Choroid plexus epithelial cell (primary cell): Measurements from ENCODE around the gene FAM107A.

Experiments used
- DNase-seq: peaks from one replicate; pipeline ENCODE4 v3.0.0-alpha.2; 2010; ENCODE audit warnings: low read depth
- H3K4me3 ChIP-seq: 2 replicates; pipeline ENCODE4 v1.5.1; 2011; ENCODE audit warnings: low read depth, mild to moderate bottlenecking, control low read depth, low read length, moderate library complexity
- CTCF ChIP-seq: conservative IDR thresholded peaks from 2 replicates; pipeline ENCODE4 v1.5.1; 2011; ENCODE audit warnings: low read depth, mild to moderate bottlenecking, control low read depth, inconsistent platforms, low read length, moderate library complexity

Gene FAM107A

GRCh38 chr3:58555203-58555602 lies 22.0 kb downstream of the FAM107A start:
- TF ChIP-seq CTCF, result no peak
- H3K4me3 ChIP-seq, result no peak overlapping the region
- DNase-seq, result no peak

DNA sequence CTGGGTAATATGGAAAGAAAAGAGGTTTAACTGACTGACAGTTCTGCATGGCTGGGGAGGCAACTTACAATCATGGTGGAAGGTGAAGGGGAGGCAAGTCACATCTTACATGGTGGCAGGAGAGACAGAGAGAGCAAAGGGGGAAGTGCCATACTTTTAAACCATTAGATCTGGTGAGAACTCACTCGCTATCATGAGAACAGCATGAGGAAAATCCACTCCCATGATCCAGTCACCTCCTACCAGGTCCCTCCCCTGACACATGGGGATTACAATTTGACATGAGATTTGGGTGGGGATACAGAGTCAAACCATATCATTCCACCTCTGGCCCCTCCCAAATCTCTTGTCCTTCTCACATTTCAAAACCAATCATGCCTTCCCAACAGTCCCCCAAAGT lies 24.2 kb downstream of the FAM107A start:
- no peak for TF ChIP-seq CTCF

DNA sequence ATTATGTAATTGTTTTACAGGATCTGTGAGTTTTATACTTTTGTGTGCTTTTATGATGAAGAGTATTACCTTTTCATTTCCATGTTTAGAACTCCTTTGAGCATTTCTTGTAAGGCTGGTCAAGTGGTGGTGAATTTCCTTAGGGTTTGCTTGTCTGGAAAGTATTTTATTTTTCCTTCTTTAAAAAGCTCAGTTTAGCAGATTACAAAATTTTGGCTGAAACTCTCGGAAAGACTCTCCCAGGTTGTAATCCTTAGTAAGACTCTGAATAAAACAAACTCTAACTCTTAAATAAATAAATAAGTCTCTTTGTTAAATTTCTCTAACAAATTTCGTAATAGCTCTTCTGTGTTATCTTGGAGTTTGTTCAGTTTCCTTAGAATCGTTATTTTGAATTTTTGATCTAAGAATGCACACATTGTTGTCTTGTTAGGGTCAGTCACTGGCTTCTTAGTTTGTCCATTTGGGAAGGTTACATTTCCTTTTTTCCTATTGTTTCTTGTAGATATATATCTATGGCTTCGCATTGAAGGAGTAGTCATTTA lies 25.5 kb downstream of the FAM107A start:
- no peak overlapping the region for H3K4me3 ChIP-seq
- no peak for DNase-seq
- TF ChIP-seq CTCF, result no peak

More for the DNA sequence above, 24.2 kb downstream of the FAM107A start:
- DNase-seq, result no peak
- no peak overlapping the region for H3K4me3 ChIP-seq

GRCh38 chr3:58544541-58544940 lies 32.6 kb downstream of the FAM107A start:
- no peak for TF ChIP-seq CTCF
- no peak overlapping the region for H3K4me3 ChIP-seq
- DNase-seq, result no peak

- DNase-seq, result no peak
- TF ChIP-seq CTCF, result no peak
- no peak overlapping the region for H3K4me3 ChIP-seq
These were observed 36.9 kb downstream of the FAM107A start for GRCh38 chr3:58540176-58540858.

DNA sequence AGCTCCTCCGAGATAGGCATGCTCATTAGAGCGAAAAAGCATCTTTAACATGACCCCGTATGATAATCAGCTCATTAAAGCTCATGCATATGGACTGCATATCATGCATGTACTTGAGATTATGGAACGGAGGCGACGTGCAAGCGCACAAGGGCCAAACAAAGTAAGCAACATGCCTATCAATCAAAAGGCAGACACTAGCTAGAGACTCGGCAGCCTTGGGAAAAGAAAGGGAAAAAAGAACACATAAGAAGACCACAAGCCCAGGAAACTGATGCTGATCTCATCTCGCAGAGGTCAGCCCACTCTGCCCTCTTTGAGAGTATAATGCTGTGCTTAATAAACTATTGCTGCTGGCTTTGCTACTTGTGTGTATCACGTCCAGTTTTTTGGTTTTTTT lies 37.6 kb downstream of the FAM107A start:
- no peak for DNase-seq
- no peak for TF ChIP-seq CTCF
- H3K4me3 ChIP-seq, result no peak overlapping the region
